GM23338 (cell line): ENCODE measurements around the gene LDB3. TPM values are rescaled to one million over a fixed set of nuclear protein-coding genes. Genes with fewer than 3 reads are reported as not detected.

Experiments used
- ATAC-seq: fragments of 200-7000 bp; cut with Tn5 transposase; 3 replicates; pipeline ENCODE4 v1.9.1; 2020
- DNase-seq: peaks from one replicate; pipeline ENCODE4 v3.0.0-alpha.2; 2015; ENCODE audit warnings: low spot score
- H2AFZ ChIP-seq: fragments of 200-600 bp; sonication (generic); 2 replicates; pipeline ENCODE4 v1.8.0; 2016; ENCODE audit warnings: antibody characterized with exemption, mild to moderate bottlenecking, moderate library complexity
- H3F3A ChIP-seq: fragments of 200-600 bp; sonication (generic); replicated peaks from 2 replicates; pipeline ENCODE4 v1.8.0; 2017; ENCODE audit warnings: antibody characterized with exemption, mixed run types, low read depth
- H3K27ac ChIP-seq: fragments of 200-600 bp; sonication (generic); 2 replicates; pipeline ENCODE4 v1.6.1; 2016; ENCODE audit warnings: low read depth
- H3K27me3 ChIP-seq: fragments of 200-600 bp; sonication (generic); 2 replicates; pipeline ENCODE4 v1.8.0; 2016; ENCODE audit warnings: mild to moderate bottlenecking, mixed run types, moderate library complexity; ENCODE audit not compliant: insufficient read depth
- H3K36me3 ChIP-seq: fragments of 200-600 bp; sonication (generic); 2 replicates; pipeline ENCODE4 v1.8.0; 2016; ENCODE audit warnings: mild to moderate bottlenecking; ENCODE audit not compliant: insufficient read depth
- H3K4me1 ChIP-seq: fragments of 200-600 bp; sonication (generic); 2 replicates; pipeline ENCODE4 v1.8.0; 2016; ENCODE audit warnings: mild to moderate bottlenecking, moderate library complexity; ENCODE audit not compliant: insufficient read depth
- H3K4me2 ChIP-seq: fragments of 200-600 bp; sonication (generic); 2 replicates; pipeline ENCODE4 v1.7.1; 2017; ENCODE audit warnings: mixed run types
- H3K4me3 ChIP-seq: fragments of 200-600 bp; sonication (generic); 2 replicates; pipeline ENCODE4 v1.6.1; 2016; ENCODE audit warnings: mixed run types
- H3K79me2 ChIP-seq: fragments of 200-600 bp; sonication (generic); replicated peaks from 2 replicates; pipeline ENCODE4 v1.8.0; 2017; ENCODE audit warnings: mild to moderate bottlenecking; ENCODE audit not compliant: insufficient read depth
- H3K9me2 ChIP-seq: fragments of 200-600 bp; sonication (generic); 2 replicates; pipeline ENCODE4 v1.8.0; 2017; ENCODE audit not compliant: insufficient read depth
- H4K20me1 ChIP-seq: fragments of 200-600 bp; sonication (generic); replicated peaks from 2 replicates; pipeline ENCODE4 v1.8.0; 2017; ENCODE audit warnings: mild to moderate bottlenecking; ENCODE audit not compliant: insufficient read depth
- H3K27ac Mint-ChIP-seq: 2 replicates; pipeline ENCODE4 v1.8.0; 2020; ENCODE audit warnings: inconsistent platforms, mild to moderate bottlenecking, moderate library complexity, mixed read lengths
- H3K27me3 Mint-ChIP-seq: 3 replicates; pipeline ENCODE4 v1.8.0; 2022; ENCODE audit warnings: low read depth, mild to moderate bottlenecking, moderate library complexity, mixed read lengths, inconsistent platforms; ENCODE audit not compliant: insufficient read depth, poor library complexity
- H3K36me3 Mint-ChIP-seq: 3 replicates; pipeline ENCODE4 v1.8.0; 2021; ENCODE audit warnings: low read depth, mild to moderate bottlenecking, inconsistent platforms, moderate library complexity, mixed read lengths
- H3K4me1 Mint-ChIP-seq: 3 replicates; pipeline ENCODE4 v1.8.0; 2020; ENCODE audit warnings: mild to moderate bottlenecking, inconsistent platforms, mixed read lengths
- H3K4me3 Mint-ChIP-seq: 3 replicates; pipeline ENCODE4 v1.8.0; 2021; ENCODE audit warnings: moderate library complexity, mild to moderate bottlenecking, inconsistent platforms, mixed read lengths
- H3K9me3 Mint-ChIP-seq: 3 replicates; pipeline ENCODE4 v1.8.0; 2020; ENCODE audit warnings: moderate library complexity, mild to moderate bottlenecking, inconsistent platforms, mixed read lengths
- CTCF ChIP-seq, 2 experiments: fragments of 200-600 bp in 1 of 2; sonication (generic) in 1 of 2; conservative IDR thresholded peaks; 2 replicates each; pipeline versions ENCODE4 v1.5.1 to v1.6.1; 2016 to 2017; ENCODE audit warnings: antibody characterized with exemption in 2 of 2, low read depth in 2 of 2, mild to moderate bottlenecking in 2 of 2, moderate library complexity in 1 of 2
- ETS1 ChIP-seq: IDR thresholded peaks from 2 replicates; pipeline ENCODE4 v1.6.1; 2016; ENCODE audit warnings: antibody characterized with exemption
- EZH2 ChIP-seq: fragments of 200-600 bp; sonication (generic); IDR thresholded peaks from one replicate; pipeline ENCODE4 v1.8.0; 2017; ENCODE audit warnings: antibody characterized with exemption, mild to moderate bottlenecking, low read depth; ENCODE audit not compliant: unreplicated experiment
- JUNB ChIP-seq: IDR thresholded peaks from one replicate; pipeline ENCODE4 v1.6.1; 2016; ENCODE audit warnings: antibody characterized with exemption; ENCODE audit not compliant: unreplicated experiment
- NANOG ChIP-seq: IDR thresholded peaks from 2 replicates; pipeline ENCODE4 v1.6.1; 2016; ENCODE audit warnings: antibody characterized with exemption, borderline replicate concordance
- POLR2AphosphoS5 ChIP-seq: IDR thresholded peaks from 2 replicates; pipeline ENCODE4 v1.6.1; 2016; ENCODE audit warnings: antibody characterized with exemption, low read depth
- REST ChIP-seq: IDR thresholded peaks from one replicate; pipeline ENCODE4 v1.6.1; 2018; ENCODE audit warnings: antibody characterized with exemption; ENCODE audit not compliant: unreplicated experiment
- STAT1 ChIP-seq: IDR thresholded peaks from one replicate; pipeline ENCODE4 v1.6.1; 2016; ENCODE audit warnings: antibody characterized with exemption; ENCODE audit not compliant: unreplicated experiment
- ZNF114 ChIP-seq: fragments of 250-450 bp; sonication (Bioruptor Pico); IDR thresholded peaks from 2 replicates; pipeline ENCODE4 v1.5.0; 2020; ENCODE audit warnings: mild to moderate bottlenecking, moderate library complexity
- ZNF331 ChIP-seq: fragments of 250-450 bp; sonication (Bioruptor Pico); IDR thresholded peaks from 2 replicates; pipeline ENCODE4 v1.5.0; 2020; ENCODE audit warnings: low read depth, mild to moderate bottlenecking, moderate library complexity
- polyA plus RNA-seq: library from polyadenylated mRNA; unstranded; fragments of >200 nt; fragmentation: Nextera tagmentation; extraction: Ambion mirVana; gene quantifications from 2 replicates; pipeline ENCODE4 v1.2.1, GENCODE V29; 2016
- total RNA-seq: library from RNA; depleted of rRNA; stranded (reverse); fragments of >200 nt; shearing (Covaris generic); gene quantifications from 2 replicates; pipeline ENCODE4 v1.2.3, GENCODE V29; 2014

Gene LDB3
- total and polyA plus RNA-seq, 2 experiments from 2014 or later, result 0.14 to 0.16 TPM

- Histone ChIP-seq H3K4me2 (no peak overlapping the region), H2AFZ (no peak overlapping the region), H3F3A (no peaks in the 10 kb centered on the region), H3K36me3 (no peaks in the 10 kb centered on the region), H3K27me3 (no peaks in the 10 kb centered on the region), H4K20me1 (no peaks in the 10 kb centered on the region), H3K79me2 (no peaks in the 10 kb centered on the region), H3K4me3 (no peak overlapping the region), H3K9me2 (no peaks in the 10 kb centered on the region), H3K4me1 (peaks cover 2% of the 10 kb centered on the region; the same call in 1 of the 2 replicates), H3K27ac (no peak overlapping the region)
- Mint-ChIP-seq H3K4me3 (no peak overlapping the region), H3K9me3 (no peaks in the 10 kb centered on the region), H3K4me1 (peaks cover 54% of the 10 kb centered on the region), H3K27me3 (peaks cover 8% of the 10 kb centered on the region), H3K27ac (no peak overlapping the region), H3K36me3 (no peaks in the 10 kb centered on the region)
- ATAC-seq, result no peak
- DNase-seq, result no peak
- TF ChIP-seq NANOG (no peak), POLR2AphosphoS5 (no peak)
Observed at GRCh38 chr10:86673216-86673826, 5.0 kb downstream of the LDB3 start.

- Mint-ChIP-seq H3K36me3 (no peaks in the 10 kb centered on the region), H3K4me1 (peaks cover 48% of the 10 kb centered on the region), H3K27me3 (peaks cover 6% of the 10 kb centered on the region), H3K4me3 (0 out of 3 replicates have a peak overlapping the region, but pooled peaks have one; percentile 11), H3K9me3 (no peaks in the 10 kb centered on the region), H3K27ac (no peak overlapping the region)
- Histone ChIP-seq H3K4me2 (no peak overlapping the region), H2AFZ (peak overlapping the region; percentile 32; the same call in 1 of the 2 replicates), H4K20me1 (no peaks in the 10 kb centered on the region), H3K4me3 (no peak overlapping the region), H3K79me2 (no peaks in the 10 kb centered on the region), H3K36me3 (no peaks in the 10 kb centered on the region), H3K27me3 (no peaks in the 10 kb centered on the region), H3K9me2 (no peaks in the 10 kb centered on the region), H3F3A (no peaks in the 10 kb centered on the region), H3K4me1 (peaks cover 2% of the 10 kb centered on the region; the same call in 1 of the 2 replicates), H3K27ac (no peak overlapping the region)
- DNase-seq (no peak), ATAC-seq (peak; percentile 19)
- TF ChIP-seq EZH2, result no peak
- TF ChIP-seq CTCF (conservative IDR thresholded peaks at IDR 0.05; ENCODE audit: low read depth in 2 of 2), result no peak
- no peak for TF ChIP-seq REST
- TF ChIP-seq STAT1, result no peak
- TF ChIP-seq ZNF114 (CRISPR knock-in tag), result no peak
- no peak for TF ChIP-seq POLR2AphosphoS5
- no peak for TF ChIP-seq ETS1
- TF ChIP-seq ZNF331 (CRISPR knock-in tag), result no peak
- TF ChIP-seq JUNB, result no peak
Observed at GRCh38 chr10:86673827-86674581, 5.7 kb downstream of the LDB3 start.
